H9 (cell line): Measurements from ENCODE around the gene MS4A10. TPM values are rescaled to one million over a fixed set of nuclear protein-coding genes. Genes with fewer than 3 reads are reported as not detected.

Experiments
- DNase-seq: peaks from one replicate; pipeline ENCODE4 v3.0.0-alpha.2; 2017
- H2AFZ ChIP-seq: one replicate; pipeline ENCODE4 v1.6.1; 2013; ENCODE audit warnings: mild to moderate bottlenecking, low read length, control low read depth, moderate library complexity
- H2AK5ac ChIP-seq: 2 replicates; pipeline ENCODE4 v1.6.1; 2013; ENCODE audit warnings: low read length, control low read depth, mixed read lengths; ENCODE audit not compliant: insufficient read length
- H2BK120ac ChIP-seq: one replicate; pipeline ENCODE4 v1.6.1; 2013; ENCODE audit warnings: low read depth, mild to moderate bottlenecking, low read length, control low read depth, inconsistent platforms; ENCODE audit not compliant: poor library complexity, severe bottlenecking
- H2BK12ac ChIP-seq: 2 replicates; pipeline ENCODE4 v1.6.1; 2013; ENCODE audit warnings: low read length, control low read depth, mixed read lengths, low read depth; ENCODE audit not compliant: insufficient read length
- H2BK15ac ChIP-seq: 2 replicates; pipeline ENCODE4 v1.6.1; 2013; ENCODE audit warnings: low read depth, low read length, control low read depth
- H2BK20ac ChIP-seq: one replicate; pipeline ENCODE4 v1.6.1; 2013; ENCODE audit warnings: low read depth, mild to moderate bottlenecking, low read length, control low read depth, inconsistent platforms; ENCODE audit not compliant: poor library complexity, severe bottlenecking
- H2BK5ac ChIP-seq: 2 replicates; pipeline ENCODE4 v1.6.1; 2013; ENCODE audit warnings: low read length, control low read depth, mixed read lengths; ENCODE audit not compliant: insufficient read length
- H3K14ac ChIP-seq: 2 replicates; pipeline ENCODE4 v1.6.1; 2013; ENCODE audit warnings: low read length, control low read depth; ENCODE audit not compliant: insufficient read depth
- H3K18ac ChIP-seq: 2 replicates; pipeline ENCODE4 v1.6.1; 2013; ENCODE audit warnings: low read depth, mild to moderate bottlenecking, mixed read lengths, low read length, control low read depth; ENCODE audit not compliant: insufficient read length
- H3K23ac ChIP-seq: 2 replicates; pipeline ENCODE4 v1.6.1; 2013; ENCODE audit warnings: low read length, control low read depth, mixed read lengths, low read depth; ENCODE audit not compliant: insufficient read length
- H3K23me2 ChIP-seq: 2 replicates; pipeline ENCODE4 v1.6.1; 2013; ENCODE audit warnings: low read depth, mild to moderate bottlenecking, mixed read lengths, low read length, control low read depth; ENCODE audit not compliant: insufficient read length, poor library complexity, severe bottlenecking
- H3K27ac ChIP-seq: 2 replicates; pipeline ENCODE4 v1.5.1; 2013; ENCODE audit warnings: low read length, control low read depth, mixed read lengths, low read depth; ENCODE audit not compliant: insufficient read length
- H3K27me3 ChIP-seq: 2 replicates; pipeline ENCODE4 v1.6.1; 2013; ENCODE audit warnings: low read length, control low read depth, inconsistent platforms; ENCODE audit not compliant: insufficient read depth
- H3K4ac ChIP-seq: 2 replicates; pipeline ENCODE4 v1.6.1; 2013; ENCODE audit warnings: low read depth, mild to moderate bottlenecking, control low read depth, inconsistent platforms, low read length, moderate library complexity
- H3K4me1 ChIP-seq: 2 replicates; pipeline ENCODE4 v1.6.1; 2013; ENCODE audit warnings: low read length, control low read depth, inconsistent platforms; ENCODE audit not compliant: insufficient read depth
- H3K4me2 ChIP-seq: 2 replicates; pipeline ENCODE4 v1.6.1; 2013; ENCODE audit warnings: low read length, control low read depth, mixed read lengths; ENCODE audit not compliant: insufficient read length, insufficient read depth
- H3K56ac ChIP-seq: 2 replicates; pipeline ENCODE4 v1.6.1; 2013; ENCODE audit warnings: low read depth, mild to moderate bottlenecking, mixed read lengths, low read length, control low read depth; ENCODE audit not compliant: insufficient read length
- H3K79me1 ChIP-seq: 2 replicates; pipeline ENCODE4 v1.6.1; 2013; ENCODE audit warnings: low read depth, mild to moderate bottlenecking, moderate library complexity, low read length, control low read depth, inconsistent platforms; ENCODE audit not compliant: insufficient read depth, poor library complexity, severe bottlenecking
- H3K79me2 ChIP-seq: 2 replicates; pipeline ENCODE4 v1.6.1; 2013; ENCODE audit warnings: low read length, control low read depth, inconsistent platforms; ENCODE audit not compliant: insufficient read depth
- H3K9ac ChIP-seq: 2 replicates; pipeline ENCODE4 v1.6.1; 2013; ENCODE audit warnings: low read length, control low read depth, mixed read lengths; ENCODE audit not compliant: insufficient read length; ENCODE audit errors: extremely low read depth
- H3K9me3 ChIP-seq: one replicate; pipeline ENCODE4 v1.6.1; 2013; ENCODE audit warnings: low read depth, low read length, inconsistent platforms; ENCODE audit not compliant: control insufficient read depth
- H3T11ph ChIP-seq: one replicate; pipeline ENCODE4 v1.6.1; 2013; ENCODE audit warnings: mild to moderate bottlenecking, low read length, control low read depth, inconsistent platforms
- H4K20me1 ChIP-seq: one replicate; pipeline ENCODE4 v1.6.1; 2013; ENCODE audit not compliant: control insufficient read depth, insufficient read length, insufficient read depth
- H4K5ac ChIP-seq: 2 replicates; pipeline ENCODE4 v1.6.1; 2013; ENCODE audit warnings: low read depth, mild to moderate bottlenecking, mixed read lengths, low read length, control low read depth; ENCODE audit not compliant: insufficient read length
- H4K8ac ChIP-seq: replicated peaks from 2 replicates; pipeline ENCODE4 v1.6.1; 2013; ENCODE audit warnings: low read length, control low read depth, mixed read lengths, low read depth; ENCODE audit not compliant: insufficient read length
- H4K91ac ChIP-seq: 2 replicates; pipeline ENCODE4 v1.6.1; 2013; ENCODE audit warnings: low read depth, mild to moderate bottlenecking, moderate library complexity, mixed read lengths, low read length, control low read depth; ENCODE audit not compliant: insufficient read length
- H3K27ac Mint-ChIP-seq, 3 experiments: 2 replicates in 2 of 3; 3 replicates in 1 of 3; pipeline ENCODE4 v1.8.0; 2020 to 2021; ENCODE audit warnings: mixed read lengths in 3 of 3, mild to moderate bottlenecking in 1 of 3, moderate library complexity in 1 of 3
- H3K27me3 Mint-ChIP-seq: 2 replicates; pipeline ENCODE4 v1.8.0; 2021; ENCODE audit warnings: low read depth, mild to moderate bottlenecking, moderate library complexity, mixed read lengths
- H3K36me3 Mint-ChIP-seq, 3 experiments: 2 replicates in 2 of 3; 3 replicates in 1 of 3; pipeline ENCODE4 v1.8.0; 2020 to 2021; ENCODE audit warnings: low read depth in 3 of 3, mixed read lengths in 3 of 3; ENCODE audit not compliant: insufficient read depth in 1 of 3
- H3K4me1 Mint-ChIP-seq, 2 experiments: 2 replicates each; pipeline ENCODE4 v1.8.0; 2020; ENCODE audit warnings: mixed read lengths in 2 of 2
- H3K4me3 Mint-ChIP-seq, 2 experiments: 2 replicates in 1 of 2; 3 replicates in 1 of 2; pipeline ENCODE4 v1.8.0; 2020 to 2021; ENCODE audit warnings: mild to moderate bottlenecking in 2 of 2, mixed read lengths in 2 of 2, moderate library complexity in 1 of 2
- H3K9me3 Mint-ChIP-seq, 2 experiments: 2 replicates in 1 of 2; 3 replicates in 1 of 2; pipeline ENCODE4 v1.8.0; 2020; ENCODE audit warnings: mild to moderate bottlenecking in 2 of 2, mixed read lengths in 2 of 2, moderate library complexity in 1 of 2
- CTCF ChIP-seq: fragments of 200-600 bp; sonication (generic); conservative IDR thresholded peaks from 3 replicates; pipeline ENCODE4 v1.8.0; 2021; ENCODE audit warnings: antibody characterized with exemption, mild to moderate bottlenecking
- WGBS: extraction: QIAGEN DNeasy Blood & Tissue Kit; methylation state at CpG from one replicate; pipeline ENCODE4 v1.1.7; 2013; ENCODE audit warnings: missing lambda C conversion rate, low lambda C conversion rate, mixed read lengths; ENCODE audit not compliant: insufficient read length; ENCODE audit errors: extremely low coverage; 5-methylcytosine and 5-hydroxymethylcytosine counted together
- total RNA-seq: library from RNA; stranded (reverse); gene quantifications from 2 replicates; pipeline ENCODE4 v1.2.1, GENCODE V29; 2021

Gene MS4A10
- total RNA-seq, 1 experiment from 2014 or later = not detected

GRCh38 chr11:60774726-60775125, 10.4 kb upstream of the MS4A10 start:
- Histone ChIP-seq H2AK5ac (no peak overlapping the region), H3K23me2 (no peaks in the 10 kb centered on the region), H3K4me1 (no peaks in the 10 kb centered on the region), H4K91ac (no peak overlapping the region), H3K9ac (no peak overlapping the region), H2BK15ac (no peak overlapping the region), H2BK120ac (no peak overlapping the region), H3T11ph (no peak overlapping the region), H3K18ac (no peak overlapping the region), H3K27me3 (no peaks in the 10 kb centered on the region), H3K4me2 (no peak overlapping the region), H3K9me3 (no peaks in the 10 kb centered on the region), H4K8ac (no peak overlapping the region), H3K79me1 (no peaks in the 10 kb centered on the region), H3K27ac (no peak overlapping the region), H3K23ac (no peak overlapping the region), H3K56ac (no peak overlapping the region), H2BK12ac (no peak overlapping the region), H4K5ac (no peak overlapping the region), H2AFZ (no peak overlapping the region), H4K20me1 (no peaks in the 10 kb centered on the region), H2BK5ac (no peak overlapping the region), H2BK20ac (no peak overlapping the region), H3K14ac (no peak overlapping the region), H3K79me2 (no peaks in the 10 kb centered on the region), H3K4ac (no peak overlapping the region)
- Mint-ChIP-seq H3K36me3 (no peaks in the 10 kb centered on the region), H3K27me3 (peaks cover 13% of the 10 kb centered on the region), H3K9me3 (no peaks in the 10 kb centered on the region), H3K4me1 (peaks cover 4 to 7% of the 10 kb centered on the region in 2 experiments; a peak in 3 of 4 replicates), H3K27ac (no peak overlapping the region; a peak in 1 of 7 replicates), H3K4me3 (no peak overlapping the region)
- TF ChIP-seq CTCF = no peak
- DNase-seq = no peak
- WGBS = no CpG with 5 or more reads among the region's 13 CpGs
